Panc1 (cell line): ENCODE data around the gene TMPRSS2. TPM values are rescaled to one million over a fixed set of nuclear protein-coding genes. Genes with fewer than 3 reads are reported as not detected.

ENCODE experiments used
- ATAC-seq: fragments of 200-7000 bp; cut with Tn5 transposase; 2 replicates; pipeline ENCODE4 v1.9.1; 2020; ENCODE audit warnings: mild to moderate bottlenecking, moderate library complexity
- BruUV-seq: library from RNA; stranded (reverse); fragments of 400-500 nt; replicated peaks from 2 replicates; lab custom pipeline; 2021; lab: Mats Ljungman, UMichigan
- CTCF ChIA-PET: fragments of 300-600 bp; sonication (Branson Sonifier 250); formaldehyde crosslinking; loops from one replicate; lab custom pipeline; 2022; ENCODE audit warnings: antibody characterized with exemption; lab: Charles Lee
- POLR2A ChIA-PET: fragments of 300-600 bp; sonication (Branson Sonifier 250); formaldehyde crosslinking; loops from one replicate; lab custom pipeline; 2022; ENCODE audit warnings: antibody characterized with exemption; lab: Charles Lee
- DNase-seq: peaks from one replicate; pipeline ENCODE4 v3.0.0-alpha.2; 2010; ENCODE audit warnings: low read depth, low spot score
- H3K27ac ChIP-seq: 2 replicates; pipeline ENCODE4 v1.5.1; 2011; ENCODE audit warnings: mild to moderate bottlenecking, low read length, inconsistent platforms
- H3K27me3 ChIP-seq: fragments of 200-500 bp; sonication (Bioruptor generic); 2 replicates; pipeline ENCODE4 v1.6.0; 2014; ENCODE audit warnings: low read length, inconsistent platforms; ENCODE audit not compliant: control insufficient read depth, insufficient read depth
- H3K36me3 ChIP-seq: fragments of 200-500 bp; sonication (Bioruptor generic); 2 replicates; pipeline ENCODE4 v1.5.1; 2014; ENCODE audit warnings: inconsistent platforms, mild to moderate bottlenecking, low read length, moderate library complexity; ENCODE audit not compliant: control insufficient read depth, insufficient read depth
- H3K4me1 ChIP-seq: 2 replicates; pipeline ENCODE4 v1.5.1; 2011; ENCODE audit warnings: inconsistent platforms, mild to moderate bottlenecking, low read length, moderate library complexity; ENCODE audit not compliant: control insufficient read depth, insufficient read depth
- H3K4me3 ChIP-seq, 2 experiments: 2 replicates each; pipeline ENCODE4 v1.5.1; 2011 to 2012; ENCODE audit warnings: low read depth in 2 of 2, low read length in 2 of 2, mild to moderate bottlenecking in 2 of 2, inconsistent platforms in 1 of 2, moderate library complexity in 1 of 2
- H3K9me3 ChIP-seq: fragments of 200-500 bp; sonication (Bioruptor generic); 2 replicates; pipeline ENCODE4 v1.5.1; 2014; ENCODE audit warnings: low read depth, mild to moderate bottlenecking, inconsistent platforms, low read length, moderate library complexity; ENCODE audit not compliant: control insufficient read depth, insufficient read depth
- POLR2AphosphoS5 ChIP-seq: IDR thresholded peaks from 2 replicates; pipeline ENCODE4 v1.6.1; 2012; ENCODE audit warnings: mild to moderate bottlenecking, low read depth, low read length, moderate library complexity
- SIN3A ChIP-seq: IDR thresholded peaks from 2 replicates; pipeline ENCODE4 v1.6.1; 2012; ENCODE audit warnings: low read depth, mild to moderate bottlenecking, low read length, moderate library complexity, borderline replicate concordance; ENCODE audit not compliant: insufficient read depth
- TCF7L2 ChIP-seq: IDR thresholded peaks from 2 replicates; pipeline ENCODE4 v1.6.1; 2011; ENCODE audit warnings: mild to moderate bottlenecking, low read depth, low read length, inconsistent platforms
- in situ Hi-C: cut with HindIII; loops from 2 replicates; pipeline ENCODE4 v1.10.0; 2016; ENCODE audit warnings: low sequenced_read_pairs, low pct_unique_long_range_greater_than_20kb
- intact Hi-C: fragments of 100-400 bp; cut with micrococcal nuclease; formaldehyde crosslinking; loops from one replicate; pipeline ENCODE4 v1.10.0; 2022; ENCODE audit not compliant: unreplicated experiment
- total RNA-seq: library from RNA; stranded (reverse); gene quantifications from one replicate; pipeline ENCODE4 v1.2.1, GENCODE V29; 2021; ENCODE audit not compliant: unreplicated experiment
- TF ChIP-seq, protein P1 (sequence below): fragments of 450-650 bp; IDR thresholded peaks from 2 replicates; pipeline ENCODE4 v1.5.1; 2017; ENCODE audit warnings: mild to moderate bottlenecking
- TF ChIP-seq, protein P2 (sequence below), 2 experiments: IDR thresholded peaks; 2 replicates each; pipeline ENCODE4 v1.6.1; 2011 to 2012; ENCODE audit warnings: low read depth in 2 of 2, control low read depth in 1 of 2, low read length in 1 of 2, mild to moderate bottlenecking in 1 of 2, moderate library complexity in 1 of 2; ENCODE audit not compliant: insufficient read depth in 1 of 2

TMPRSS2 gene
- total RNA-seq, 1 experiment from 2014 or later = 111 TPM

DNA sequence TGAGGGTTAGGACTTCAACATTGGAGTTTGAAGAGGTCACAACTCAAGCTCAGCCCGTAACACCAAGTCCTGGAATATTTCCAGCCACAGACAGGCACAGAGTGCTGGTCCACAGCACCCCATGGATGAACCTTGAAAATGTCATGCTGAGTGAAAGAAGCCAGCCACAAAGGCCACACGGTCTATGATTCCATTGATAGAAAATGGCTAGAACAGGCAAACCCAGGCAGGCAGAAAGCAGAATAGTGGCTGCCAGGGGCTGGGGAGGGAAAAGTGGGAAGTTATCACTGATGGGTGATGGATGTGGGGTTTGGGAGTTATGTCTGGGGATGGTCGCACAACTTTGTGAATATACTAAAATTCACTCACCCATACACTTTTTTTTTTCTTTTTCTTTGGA is 60.6 kb downstream of the TMPRSS2 start:
- ATAC-seq (no peak), DNase-seq (no peak)
- H3K4me3 ChIP-seq = no peak overlapping the region
- no peaks in the 10 kb centered on the region for H3K9me3 ChIP-seq
- H3K36me3 ChIP-seq = no peaks in the 10 kb centered on the region
- TF ChIP-seq TCF7L2 = no peak
- no peak for TF ChIP-seq SIN3A
- TF ChIP-seq, protein P1, sequence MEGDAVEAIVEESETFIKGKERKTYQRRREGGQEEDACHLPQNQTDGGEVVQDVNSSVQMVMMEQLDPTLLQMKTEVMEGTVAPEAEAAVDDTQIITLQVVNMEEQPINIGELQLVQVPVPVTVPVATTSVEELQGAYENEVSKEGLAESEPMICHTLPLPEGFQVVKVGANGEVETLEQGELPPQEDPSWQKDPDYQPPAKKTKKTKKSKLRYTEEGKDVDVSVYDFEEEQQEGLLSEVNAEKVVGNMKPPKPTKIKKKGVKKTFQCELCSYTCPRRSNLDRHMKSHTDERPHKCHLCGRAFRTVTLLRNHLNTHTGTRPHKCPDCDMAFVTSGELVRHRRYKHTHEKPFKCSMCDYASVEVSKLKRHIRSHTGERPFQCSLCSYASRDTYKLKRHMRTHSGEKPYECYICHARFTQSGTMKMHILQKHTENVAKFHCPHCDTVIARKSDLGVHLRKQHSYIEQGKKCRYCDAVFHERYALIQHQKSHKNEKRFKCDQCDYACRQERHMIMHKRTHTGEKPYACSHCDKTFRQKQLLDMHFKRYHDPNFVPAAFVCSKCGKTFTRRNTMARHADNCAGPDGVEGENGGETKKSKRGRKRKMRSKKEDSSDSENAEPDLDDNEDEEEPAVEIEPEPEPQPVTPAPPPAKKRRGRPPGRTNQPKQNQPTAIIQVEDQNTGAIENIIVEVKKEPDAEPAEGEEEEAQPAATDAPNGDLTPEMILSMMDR = no peak
- TF ChIP-seq, protein P2, sequence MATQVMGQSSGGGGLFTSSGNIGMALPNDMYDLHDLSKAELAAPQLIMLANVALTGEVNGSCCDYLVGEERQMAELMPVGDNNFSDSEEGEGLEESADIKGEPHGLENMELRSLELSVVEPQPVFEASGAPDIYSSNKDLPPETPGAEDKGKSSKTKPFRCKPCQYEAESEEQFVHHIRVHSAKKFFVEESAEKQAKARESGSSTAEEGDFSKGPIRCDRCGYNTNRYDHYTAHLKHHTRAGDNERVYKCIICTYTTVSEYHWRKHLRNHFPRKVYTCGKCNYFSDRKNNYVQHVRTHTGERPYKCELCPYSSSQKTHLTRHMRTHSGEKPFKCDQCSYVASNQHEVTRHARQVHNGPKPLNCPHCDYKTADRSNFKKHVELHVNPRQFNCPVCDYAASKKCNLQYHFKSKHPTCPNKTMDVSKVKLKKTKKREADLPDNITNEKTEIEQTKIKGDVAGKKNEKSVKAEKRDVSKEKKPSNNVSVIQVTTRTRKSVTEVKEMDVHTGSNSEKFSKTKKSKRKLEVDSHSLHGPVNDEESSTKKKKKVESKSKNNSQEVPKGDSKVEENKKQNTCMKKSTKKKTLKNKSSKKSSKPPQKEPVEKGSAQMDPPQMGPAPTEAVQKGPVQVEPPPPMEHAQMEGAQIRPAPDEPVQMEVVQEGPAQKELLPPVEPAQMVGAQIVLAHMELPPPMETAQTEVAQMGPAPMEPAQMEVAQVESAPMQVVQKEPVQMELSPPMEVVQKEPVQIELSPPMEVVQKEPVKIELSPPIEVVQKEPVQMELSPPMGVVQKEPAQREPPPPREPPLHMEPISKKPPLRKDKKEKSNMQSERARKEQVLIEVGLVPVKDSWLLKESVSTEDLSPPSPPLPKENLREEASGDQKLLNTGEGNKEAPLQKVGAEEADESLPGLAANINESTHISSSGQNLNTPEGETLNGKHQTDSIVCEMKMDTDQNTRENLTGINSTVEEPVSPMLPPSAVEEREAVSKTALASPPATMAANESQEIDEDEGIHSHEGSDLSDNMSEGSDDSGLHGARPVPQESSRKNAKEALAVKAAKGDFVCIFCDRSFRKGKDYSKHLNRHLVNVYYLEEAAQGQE (IDR thresholded peaks at IDR 0.05; ENCODE audit: insufficient read depth in 1 of 2, low read depth in 2 of 2, low read length in 1 of 2) = no peak
- no peak for TF ChIP-seq POLR2AphosphoS5
- in situ Hi-C loops = no loop called here
- POLR2A ChIA-PET = no interaction called here
- H3K27me3 ChIP-seq = no peaks in the 10 kb centered on the region
- BruUV-seq = no TSS peak
- no peak overlapping the region for H3K27ac ChIP-seq
- CTCF ChIA-PET = no interaction called here
- intact Hi-C loops = no loop called here
- H3K4me1 ChIP-seq = no peaks in the 10 kb centered on the region

DNA sequence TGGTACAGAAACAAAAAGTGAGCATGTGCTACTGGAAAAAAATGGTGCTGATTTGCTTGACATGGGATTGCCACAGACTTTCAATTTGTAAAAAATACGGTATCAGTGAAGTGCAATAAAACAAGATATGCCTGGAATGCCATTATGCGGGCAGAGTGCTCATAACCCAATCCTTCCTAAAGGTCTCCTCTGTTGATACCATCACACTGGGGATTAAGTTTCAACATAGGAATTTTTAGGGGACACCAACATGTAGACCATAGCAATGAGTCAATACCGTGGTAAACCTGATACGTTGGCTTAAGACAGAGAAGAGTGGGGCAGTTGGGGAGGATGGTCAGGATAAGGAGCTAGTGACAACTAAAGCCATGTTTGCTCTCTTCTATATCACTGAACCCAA is 61.4 kb downstream of the TMPRSS2 start:
- H3K9me3 ChIP-seq = no peaks in the 10 kb centered on the region
- TF ChIP-seq TCF7L2 = no peak
- TF ChIP-seq, protein P2 (IDR thresholded peaks at IDR 0.05; ENCODE audit: insufficient read depth in 1 of 2, low read depth in 2 of 2, low read length in 1 of 2) = no peak
- TF ChIP-seq, protein P1 = no peak
- TF ChIP-seq POLR2AphosphoS5 = no peak
- TF ChIP-seq SIN3A = no peak
- H3K36me3 ChIP-seq = no peaks in the 10 kb centered on the region
- ChIA-PET CTCF (no interaction called here), POLR2A (no interaction called here)
- no peak overlapping the region for H3K27ac ChIP-seq
- no TSS peak for BruUV-seq
- in situ Hi-C loops (no loop called here), intact Hi-C loops (no loop called here)
- H3K4me1 ChIP-seq = no peaks in the 10 kb centered on the region
- no peak for ATAC-seq
- H3K27me3 ChIP-seq = no peaks in the 10 kb centered on the region
- DNase-seq = no peak
- no peak overlapping the region for H3K4me3 ChIP-seq
